ENCODE data around the gene SLC22A5.

GRCh38 chr5:132334812-132335211, 34.7 kb upstream of the SLC22A5 start:
- TF ChIP-seq POLR2AphosphoS5 (IDR thresholded peaks at IDR 0.05; ENCODE audit: low read depth, low read length) (no peak), REST (IDR thresholded peaks at IDR 0.05; ENCODE audit: insufficient read depth in 1 of 2, low read depth in 2 of 2, low read length in 2 of 2) (no peak), FOXP2 (optimal IDR thresholded peaks at IDR 0.05; ENCODE audit: borderline replicate concordance, extremely low read depth, extremely low read length, insufficient read depth) (no peak), TAF1 (IDR thresholded peaks at IDR 0.05; ENCODE audit: borderline replicate concordance, insufficient read depth, low read length) (no peak), SIN3A (IDR thresholded peaks at IDR 0.05; ENCODE audit: borderline replicate concordance, insufficient read depth, low read length) (no peak)
